ENCODE data around the gene PFDN1.

- TF ChIP-seq POLR2A (IDR thresholded peaks at IDR 0.05) (peak in 1 of 2 donors; percentile 11), CTCF (IDR thresholded peaks at IDR 0.05) (no peak)
Measured at GRCh38 chr5:140312067-140312790, 9.3 kb upstream of the PFDN1 start.
